Keratinocyte (primary cell): ENCODE measurements around the gene TSPEAR.

Source experiments
- CTCF ChIP-seq, 3 experiments: IDR thresholded peaks in 1 of 3; conservative IDR thresholded peaks in 1 of 3; optimal IDR thresholded peaks in 1 of 3; 2 replicates in 2 of 3; 3 replicates in 1 of 3; pipeline versions ENCODE3 to v1.5.1; 2011; ENCODE audit warnings: low read length in 3 of 3, mild to moderate bottlenecking in 3 of 3, moderate library complexity in 2 of 3, control low read depth in 1 of 3, inconsistent platforms in 1 of 3; ENCODE audit not compliant: insufficient read depth in 2 of 3; ENCODE audit errors: extremely low read depth in 1 of 3
- EZH2 ChIP-seq: IDR thresholded peaks from one replicate; pipeline ENCODE4 v1.6.1; 2012; ENCODE audit warnings: inconsistent platforms, mild to moderate bottlenecking, low read length, moderate library complexity

GRCh38 chr21:44708866-44709425 is 2.4 kb downstream of the TSPEAR start:
- TF ChIP-seq CTCF (optimal IDR thresholded peaks at IDR 0.05 in 1 of 3, IDR thresholded peaks at IDR 0.05 in 1 of 3, conservative IDR thresholded peaks at IDR 0.05 in 1 of 3; ENCODE audit: extremely low read depth in 1 of 3, insufficient read depth in 2 of 3, low read length in 3 of 3) (no peak), EZH2 (no peak)
